Posterior cingulate gyrus (tissue), 11 donors: Measurements from ENCODE around the gene TSHZ2.

Experiments used
- DNase-seq, 10 donors: peaks; one replicate each; pipeline versions ENCODE4 v3.0.0 to v3.0.0-alpha.2; 2020 to 2021; ENCODE audit warnings: mixed read lengths in 3 of 10
- intact Hi-C: fragments of 100-400 bp; cut with DNase I; formaldehyde crosslinking; loops from one replicate; pipeline ENCODE4 v1.15.1; 2023

Gene TSHZ2

GRCh38 chr20:52994184-52994970 is 22.2 kb downstream of the TSHZ2 start:
- no peak for DNase-seq
- intact Hi-C loops, result no loop called here

DNA sequence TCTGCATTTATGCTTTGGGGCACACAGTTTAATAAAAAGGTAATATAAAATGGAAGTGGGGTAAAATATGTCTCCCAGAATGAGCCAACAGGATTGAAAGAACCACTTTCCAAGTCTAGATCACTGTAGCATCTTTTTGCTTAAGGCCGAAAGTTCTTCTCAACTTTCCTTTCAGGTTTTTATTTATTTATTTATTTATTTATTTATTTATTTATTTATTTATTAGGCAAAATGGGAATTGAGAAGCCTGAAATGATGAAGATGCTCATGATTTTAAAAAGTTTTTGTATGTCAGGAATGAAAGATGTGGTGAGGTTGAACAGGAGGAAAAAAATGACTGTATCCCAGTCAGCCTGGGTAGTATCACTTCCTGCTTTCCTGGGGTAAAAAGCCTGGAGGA is 24.0 kb downstream of the TSHZ2 start:
- no peak for DNase-seq
- intact Hi-C loops, result no loop called here

DNA sequence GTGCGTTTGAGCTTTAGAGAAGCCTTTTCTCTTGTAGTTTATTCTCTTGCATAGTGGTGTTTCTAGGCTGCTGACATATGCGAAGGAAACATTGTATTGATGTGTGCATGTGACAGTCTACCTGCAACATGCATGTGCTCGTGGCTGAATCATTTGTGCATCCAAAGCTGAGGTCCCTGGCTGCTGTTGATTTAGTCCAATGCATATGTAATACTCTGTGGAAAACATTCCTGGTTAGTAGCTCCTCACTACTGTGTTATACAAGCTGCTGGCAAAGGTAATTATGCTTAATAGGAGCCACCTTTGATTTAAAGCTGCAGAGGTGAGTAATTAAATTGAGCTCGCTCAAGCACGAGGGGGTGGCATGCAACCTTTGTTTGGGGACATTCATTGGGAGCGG is 24.5 kb downstream of the TSHZ2 start:
- no peak for DNase-seq
- intact Hi-C loops, result no loop called here

- intact Hi-C loops, result no loop called here
- DNase-seq, result peak in 1 of 10 donors; percentile 70
Observed at GRCh38 chr20:52998268-52998667, 26.1 kb downstream of the TSHZ2 start.

- intact Hi-C loops, result no loop called here
- no peak for DNase-seq
Observed at GRCh38 chr20:52999040-52999439, 26.9 kb downstream of the TSHZ2 start.

- DNase-seq, result no peak
Observed at GRCh38 chr20:53001498-53002301, 29.5 kb downstream of the TSHZ2 start.

DNA sequence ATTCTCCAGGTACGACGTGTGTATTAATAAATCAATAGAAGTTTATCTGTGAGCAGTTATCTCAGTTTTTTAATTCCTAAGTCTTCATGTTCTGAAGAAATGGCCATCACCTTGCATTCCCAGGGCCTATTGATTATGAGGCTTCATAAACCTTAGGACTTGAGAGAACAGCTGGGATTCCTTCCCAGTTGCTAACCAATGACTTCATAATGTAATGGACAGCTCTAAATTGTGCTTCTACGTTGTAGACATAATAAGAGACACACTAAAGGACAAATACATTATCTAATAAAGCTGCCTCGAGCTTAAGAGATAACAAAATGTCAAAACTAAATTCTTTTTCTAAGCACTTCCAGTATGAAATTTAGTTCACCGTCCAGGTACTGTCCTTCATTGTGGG is 30.6 kb downstream of the TSHZ2 start:
- no peak for DNase-seq
- intact Hi-C loops, result no loop called here

More at GRCh38 chr20:53001498-53002301, 29.5 kb downstream of the TSHZ2 start:
- intact Hi-C loops, result no loop called here

GRCh38 chr20:53003420-53004154 is 31.4 kb downstream of the TSHZ2 start:
- intact Hi-C loops, result no loop called here
- no peak for DNase-seq

GRCh38 chr20:53004267-53004813 is 32.2 kb downstream of the TSHZ2 start:
- no peak for DNase-seq
- intact Hi-C loops, result no loop called here

- DNase-seq, result no peak
- intact Hi-C loops, result no loop called here
Observed at GRCh38 chr20:53009979-53010735, 38.0 kb downstream of the TSHZ2 start.

- intact Hi-C loops, result no loop called here
- DNase-seq, result no peak
Observed at GRCh38 chr20:53011640-53012039, 39.5 kb downstream of the TSHZ2 start.

GRCh38 chr20:53013183-53013582 is 41.0 kb downstream of the TSHZ2 start:
- intact Hi-C loops, result no loop called here
- DNase-seq, result no peak

DNA sequence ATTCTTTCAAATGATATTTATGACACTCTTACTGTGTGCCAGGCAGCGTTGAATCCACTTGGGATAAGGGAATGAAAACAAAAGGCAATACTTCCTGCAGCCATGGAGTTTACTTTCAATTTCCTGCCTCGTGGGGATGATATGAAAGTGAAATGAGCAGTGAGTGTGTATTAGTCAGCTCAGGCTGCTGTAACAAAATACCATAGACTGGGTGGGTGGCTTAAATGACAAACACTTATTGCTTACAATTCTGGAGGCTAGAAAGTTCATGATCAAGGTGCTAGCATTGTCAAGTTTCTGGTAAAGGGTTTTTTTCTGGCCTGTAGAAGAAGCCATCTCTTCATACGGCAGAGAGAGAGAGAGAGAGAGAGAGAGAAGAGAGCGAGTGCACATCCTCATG is 41.7 kb downstream of the TSHZ2 start:
- intact Hi-C loops, result no loop called here
- no peak for DNase-seq

- no peak for DNase-seq
- intact Hi-C loops, result no loop called here
Observed at GRCh38 chr20:53016071-53016470, 43.9 kb downstream of the TSHZ2 start.

GRCh38 chr20:53016534-53017042 is 44.4 kb downstream of the TSHZ2 start:
- no peak for DNase-seq
- intact Hi-C loops, result no loop called here

DNA sequence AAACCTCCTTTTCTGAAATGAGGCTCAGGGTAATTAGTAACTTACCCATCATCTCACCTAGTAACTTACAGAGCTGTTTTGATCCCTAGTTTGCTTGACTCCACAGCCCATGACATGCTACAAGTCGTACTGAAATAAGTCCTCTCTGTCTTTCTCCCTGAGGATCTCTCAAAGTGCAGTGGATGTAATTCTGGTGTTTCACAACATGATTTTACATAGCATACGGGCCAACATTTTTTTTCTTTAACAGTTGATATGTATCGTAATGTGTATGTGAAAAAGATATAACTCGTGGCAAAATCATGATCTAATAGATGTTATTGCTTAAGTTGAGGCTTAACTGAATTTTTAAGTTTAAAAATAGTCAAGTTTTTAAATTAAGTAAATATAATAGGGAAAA is 45.0 kb downstream of the TSHZ2 start:
- intact Hi-C loops, result no loop called here

DNA sequence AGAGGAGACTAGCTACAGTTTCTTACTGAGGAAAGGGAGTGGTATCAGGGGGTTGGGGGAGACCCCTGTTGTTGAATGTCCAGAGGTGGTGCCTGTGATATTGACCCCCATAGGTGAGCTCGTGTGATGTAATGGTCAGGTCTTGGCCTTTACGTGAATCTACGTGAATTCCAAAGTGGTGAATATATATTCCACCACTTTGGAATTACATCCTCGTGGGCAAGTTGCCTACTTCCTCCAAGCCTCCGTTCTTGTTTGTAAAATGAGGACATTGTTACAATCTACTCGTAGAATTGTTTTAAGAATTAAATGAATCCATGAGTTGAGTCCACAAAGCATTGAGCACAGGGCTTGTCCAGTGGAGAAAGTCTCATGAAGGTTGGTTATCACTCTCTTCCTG is 47.3 kb downstream of the TSHZ2 start:
- intact Hi-C loops, result no loop called here

More for the DNA sequence above, 45.0 kb downstream of the TSHZ2 start:
- no peak for DNase-seq

DNA sequence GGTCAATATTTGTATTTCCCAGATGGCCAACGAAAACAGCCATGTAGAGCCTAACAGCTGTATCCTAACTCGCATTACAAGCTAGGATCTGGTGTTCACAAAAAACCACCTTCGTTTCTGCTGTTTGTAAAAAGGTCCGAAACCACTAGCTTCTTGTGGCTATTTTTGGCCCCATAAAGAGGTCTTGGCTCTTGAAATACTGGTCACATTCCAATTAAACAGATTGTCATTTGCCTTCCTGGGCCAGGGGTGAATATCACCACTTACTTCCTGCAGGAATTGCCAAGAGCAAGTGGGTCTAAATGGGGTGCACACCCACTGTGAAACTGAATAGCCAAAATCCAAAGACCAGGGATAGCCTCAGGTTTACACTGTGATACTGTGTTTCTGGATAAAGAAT is 48.2 kb downstream of the TSHZ2 start:
- intact Hi-C loops, result no loop called here
- DNase-seq, result no peak

More for the DNA sequence above, 47.3 kb downstream of the TSHZ2 start:
- DNase-seq, result no peak

DNA sequence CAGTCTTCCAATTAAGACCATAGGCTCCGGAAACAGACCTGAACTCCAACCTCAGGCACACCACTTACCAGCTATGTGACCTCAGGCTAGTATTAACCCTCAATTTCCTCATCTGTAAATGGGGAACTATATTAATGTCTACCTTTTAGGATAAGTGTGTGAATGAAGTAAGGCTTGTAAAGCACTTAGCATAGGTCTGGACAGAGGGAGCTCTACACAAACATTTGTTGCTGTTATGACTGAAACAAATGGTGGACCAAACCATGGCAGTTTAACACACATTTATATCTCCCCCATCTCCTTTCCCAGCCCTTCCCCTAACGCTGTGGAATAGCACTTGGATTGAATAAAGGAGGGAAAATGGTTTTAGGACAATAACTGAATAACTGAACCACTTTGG is 48.7 kb downstream of the TSHZ2 start:
- no peak for DNase-seq
- intact Hi-C loops, result no loop called here

DNA sequence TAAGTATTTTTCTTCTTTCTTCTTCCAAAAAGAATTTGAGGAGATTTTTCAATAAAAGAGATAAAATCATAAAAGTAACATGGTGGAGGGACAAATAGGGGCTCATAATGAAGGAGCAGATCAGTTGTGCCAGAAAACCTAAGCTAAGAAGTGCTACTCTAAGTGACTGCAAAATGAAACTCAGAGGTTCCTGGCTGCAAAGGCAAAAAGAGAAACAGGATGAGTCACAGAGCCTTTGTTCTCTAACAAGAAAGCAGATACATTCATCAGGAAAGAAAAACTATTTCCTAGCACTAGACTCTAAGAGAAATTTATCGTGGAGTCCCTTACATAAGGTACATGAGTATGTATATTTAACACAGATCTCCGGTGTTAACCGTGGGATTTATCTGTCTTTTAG is 49.8 kb downstream of the TSHZ2 start:
- DNase-seq, result no peak
- intact Hi-C loops, result no loop called here
